Measurements from ENCODE around the gene PRKCE.

The PRKCE gene

DNA sequence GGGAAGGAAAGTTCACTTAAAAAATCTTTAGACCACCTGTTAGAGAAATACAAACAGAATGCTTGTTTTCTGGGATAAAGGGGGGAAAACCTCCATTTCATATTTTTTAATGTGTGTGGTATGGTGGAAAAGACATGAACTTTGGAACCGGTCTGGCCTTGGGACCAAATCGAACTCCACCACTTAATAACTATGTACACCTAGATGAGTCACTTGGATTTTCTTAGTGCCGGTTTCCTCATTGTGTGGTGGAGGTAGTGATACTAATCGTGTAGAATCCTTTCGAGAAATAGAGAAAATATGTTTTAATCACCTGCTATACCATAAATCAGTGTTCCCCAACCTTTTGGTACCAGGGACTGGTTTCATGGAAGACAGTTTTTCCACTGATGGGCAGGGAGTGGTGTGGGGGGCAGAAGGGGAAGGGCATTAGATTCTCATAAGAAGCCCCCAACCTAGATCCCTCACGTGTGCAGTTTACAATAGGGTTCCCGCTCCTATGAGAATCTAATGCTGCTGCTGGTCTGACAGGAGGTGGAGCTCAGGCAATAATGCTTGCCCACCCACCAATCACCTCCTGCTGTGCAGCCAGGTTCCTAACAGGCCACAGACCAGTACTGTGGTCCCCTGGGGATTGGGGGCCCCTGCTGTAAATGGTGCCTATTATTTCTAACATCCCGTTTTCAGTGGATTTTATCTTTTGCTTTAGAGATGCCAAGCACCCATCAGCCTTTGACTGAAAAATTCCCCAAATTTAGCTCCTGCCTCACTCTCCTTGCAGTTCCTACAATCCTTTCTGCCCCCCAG lies 308.8 kb downstream of the PRKCE start:
- DNase-seq (ENCODE audit: low read depth in 2 of 2), result no peak

- DNase-seq (ENCODE audit: low read depth in 2 of 2), result no peak
Observed at GRCh38 chr2:45962177-45962921, 310.9 kb downstream of the PRKCE start.

- DNase-seq (ENCODE audit: low read depth in 2 of 2), result no peak
Observed at GRCh38 chr2:45963816-45964215, 312.3 kb downstream of the PRKCE start.

DNA sequence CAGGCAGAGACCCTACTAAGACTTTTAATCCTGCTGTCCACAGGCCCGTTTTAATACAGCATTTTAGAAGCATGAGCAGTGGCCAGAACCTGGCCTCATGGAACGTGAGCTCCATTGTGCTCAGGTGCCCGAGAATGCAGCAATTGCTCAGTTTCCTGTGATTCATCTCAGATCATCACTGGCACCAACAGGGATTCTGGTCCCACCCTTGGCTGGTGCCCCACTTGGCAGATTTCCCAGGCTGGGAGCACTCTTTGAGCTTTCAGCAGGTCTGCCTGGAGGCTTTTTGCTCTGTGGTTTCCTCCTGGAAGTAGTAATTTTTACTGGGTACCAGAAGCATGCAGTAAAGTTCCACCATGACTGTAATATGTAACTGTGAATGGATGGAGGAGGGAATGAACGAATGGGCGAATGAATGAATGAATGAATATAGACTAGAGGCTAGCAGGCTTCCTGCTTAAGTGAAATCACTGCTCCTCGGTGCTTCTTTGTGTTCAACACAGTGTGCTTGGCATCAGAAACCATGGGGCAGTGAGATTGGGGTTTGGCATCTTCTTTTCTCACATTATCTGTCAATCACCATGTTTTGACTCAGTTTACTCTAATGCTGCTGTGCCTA lies 312.9 kb downstream of the PRKCE start:
- DNase-seq (ENCODE audit: low read depth in 2 of 2), result no peak

GRCh38 chr2:45964906-45965305 lies 313.4 kb downstream of the PRKCE start:
- DNase-seq (ENCODE audit: low read depth in 2 of 2), result no peak

- no peak for DNase-seq (ENCODE audit: low read depth in 2 of 2)
Observed at GRCh38 chr2:45965871-45966498, 314.5 kb downstream of the PRKCE start.

DNA sequence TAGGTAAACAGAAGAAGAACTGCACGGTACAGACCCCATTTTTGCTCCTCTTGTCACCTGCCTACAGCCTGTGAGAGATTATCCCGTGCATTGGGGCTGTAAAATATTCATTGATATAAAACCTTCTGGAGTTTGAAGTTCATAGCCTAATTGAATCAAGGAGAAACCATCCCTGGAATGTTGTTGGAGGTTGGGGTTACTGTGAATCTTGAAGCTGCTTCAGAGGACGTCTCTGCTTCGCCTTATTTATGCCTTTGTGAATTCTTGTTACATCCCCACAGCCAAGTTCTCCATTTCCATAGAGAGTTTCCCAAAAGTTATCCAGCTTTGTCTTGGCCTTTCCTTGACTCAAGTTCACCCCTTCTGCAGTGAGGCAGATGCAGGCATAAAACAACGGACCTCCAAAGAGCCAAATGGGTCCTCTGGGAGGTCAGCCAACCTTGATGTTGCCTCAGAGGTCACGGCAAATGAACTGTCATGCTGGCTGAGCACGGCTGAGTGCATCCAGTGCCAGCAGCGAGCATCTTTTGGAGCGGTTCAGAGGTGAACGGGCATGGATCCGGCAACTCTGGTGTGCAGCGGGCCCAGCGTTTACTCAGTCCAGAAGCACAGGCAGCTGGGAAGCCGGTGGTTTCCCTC lies 317.6 kb downstream of the PRKCE start:
- no peak for DNase-seq (ENCODE audit: low read depth in 2 of 2)

- no peak for DNase-seq (ENCODE audit: low read depth in 2 of 2)
Observed at GRCh38 chr2:45973426-45973825, 322.0 kb downstream of the PRKCE start.

DNA sequence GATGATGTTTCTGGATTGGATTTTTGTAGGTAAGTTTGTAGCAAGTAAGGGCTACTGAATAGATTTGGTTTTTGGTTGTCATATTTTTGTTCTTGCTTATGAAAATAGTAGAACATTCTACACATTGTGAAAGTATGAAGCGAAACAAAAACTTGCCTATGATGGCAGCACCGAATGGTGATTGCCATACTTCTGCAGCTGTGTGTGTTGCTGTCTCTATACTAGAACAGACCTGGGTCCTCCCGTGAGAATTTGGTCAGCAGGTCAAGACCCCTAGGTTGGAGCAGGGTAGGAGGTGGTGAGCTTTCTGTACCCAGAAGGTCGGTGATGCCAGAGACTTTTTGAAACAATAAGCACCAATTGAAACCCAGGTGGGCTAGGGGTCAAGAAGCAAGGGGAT lies 322.6 kb downstream of the PRKCE start:
- no peak for DNase-seq (ENCODE audit: low read depth in 2 of 2)

DNA sequence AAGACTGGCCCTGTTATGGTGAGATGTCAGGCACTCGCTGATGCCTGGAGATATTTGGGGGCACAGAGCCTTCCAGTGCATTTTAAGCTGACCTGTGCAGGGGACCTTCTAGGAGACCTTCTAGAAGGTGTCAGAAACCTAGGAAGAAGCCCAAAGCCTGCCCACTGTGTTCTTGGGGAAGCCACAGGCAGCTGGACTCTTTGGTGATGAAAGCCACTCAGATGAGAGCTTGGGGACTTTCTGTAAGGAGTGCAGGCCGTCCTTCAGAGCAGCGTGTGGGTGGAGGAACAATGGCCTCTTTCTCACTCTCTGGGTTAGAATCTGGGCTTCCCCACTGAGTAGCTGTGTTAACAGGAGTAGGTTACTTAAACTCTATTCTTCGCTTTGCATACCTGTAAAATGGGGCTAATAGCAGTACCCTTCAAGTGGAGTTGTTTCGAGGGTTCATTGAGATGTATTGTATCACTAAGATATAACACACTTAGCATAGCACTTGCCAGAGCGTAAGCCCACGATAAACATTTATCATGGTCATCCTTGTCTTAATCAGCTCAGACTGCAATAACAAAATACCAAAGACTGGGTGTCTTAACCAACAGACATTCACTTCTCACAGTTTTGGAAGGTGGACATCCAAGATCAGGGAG lies 323.4 kb downstream of the PRKCE start:
- DNase-seq (ENCODE audit: low read depth in 2 of 2), result no peak

DNA sequence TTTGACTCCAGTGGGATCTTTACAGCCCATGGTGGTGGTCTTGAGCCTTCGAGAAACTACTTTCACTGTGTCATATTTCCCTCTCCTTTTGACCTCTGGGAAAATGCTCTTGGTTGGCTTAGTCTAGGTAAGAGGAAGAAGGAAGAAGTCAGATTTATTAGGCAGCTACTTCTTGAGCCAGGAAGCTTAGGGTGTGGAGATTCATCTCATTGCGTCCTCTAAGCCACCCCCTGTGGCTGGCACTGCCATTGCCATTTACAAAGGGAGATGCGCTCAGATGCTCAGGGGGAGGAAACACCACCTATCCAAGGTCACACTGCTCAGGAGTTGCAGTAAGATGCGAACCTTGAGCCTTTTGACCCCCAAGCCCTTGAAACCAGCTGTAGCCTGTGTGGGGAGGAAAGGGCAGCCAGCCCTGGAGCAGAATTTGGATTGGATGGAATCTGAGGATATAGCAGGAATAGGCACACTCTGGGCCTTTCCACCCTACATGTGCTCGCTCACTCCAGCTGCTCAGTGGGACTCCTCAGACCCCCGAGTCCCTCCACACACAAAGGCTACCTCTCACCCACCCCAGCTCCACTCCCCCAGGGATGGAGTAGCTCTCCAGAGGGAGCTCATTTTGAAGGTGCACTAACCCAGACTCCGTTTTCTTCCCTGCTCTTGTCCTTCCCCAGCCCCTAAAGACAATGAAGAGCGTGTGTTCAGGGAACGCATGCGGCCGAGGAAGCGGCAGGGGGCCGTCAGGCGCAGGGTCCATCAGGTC lies 324.5 kb downstream of the PRKCE start:
- no peak for DNase-seq (ENCODE audit: low read depth in 2 of 2)

DNA sequence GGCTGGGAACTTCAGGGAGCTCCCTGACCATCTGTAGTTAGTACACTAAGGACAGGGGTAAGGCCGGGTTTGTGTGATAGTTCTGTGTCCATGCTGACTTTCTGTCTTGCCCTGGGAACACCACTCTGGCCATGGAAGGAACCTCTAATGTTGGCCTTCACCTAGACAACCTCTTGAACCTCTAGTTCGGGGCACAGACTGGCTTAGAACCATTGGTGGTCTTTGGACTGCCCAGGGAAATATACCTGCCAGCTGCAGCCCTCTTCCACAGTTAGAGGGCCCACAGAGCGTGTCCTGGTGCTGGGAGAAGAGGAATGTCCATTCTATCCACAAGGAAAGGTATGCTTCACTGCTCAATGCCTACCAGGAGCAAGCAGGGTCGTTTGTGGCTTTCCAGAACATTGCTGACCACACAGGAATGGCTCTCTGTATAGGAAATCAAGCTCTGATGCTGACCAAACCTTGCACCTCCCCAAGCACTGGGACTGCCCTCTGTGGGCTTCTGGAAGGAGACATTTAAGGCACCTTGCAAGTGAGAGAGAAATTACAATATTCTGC lies 326.9 kb downstream of the PRKCE start:
- no peak for DNase-seq (ENCODE audit: low read depth in 2 of 2)

GRCh38 chr2:45979065-45979464 lies 327.6 kb downstream of the PRKCE start:
- DNase-seq (ENCODE audit: low read depth in 2 of 2), result no peak

DNA sequence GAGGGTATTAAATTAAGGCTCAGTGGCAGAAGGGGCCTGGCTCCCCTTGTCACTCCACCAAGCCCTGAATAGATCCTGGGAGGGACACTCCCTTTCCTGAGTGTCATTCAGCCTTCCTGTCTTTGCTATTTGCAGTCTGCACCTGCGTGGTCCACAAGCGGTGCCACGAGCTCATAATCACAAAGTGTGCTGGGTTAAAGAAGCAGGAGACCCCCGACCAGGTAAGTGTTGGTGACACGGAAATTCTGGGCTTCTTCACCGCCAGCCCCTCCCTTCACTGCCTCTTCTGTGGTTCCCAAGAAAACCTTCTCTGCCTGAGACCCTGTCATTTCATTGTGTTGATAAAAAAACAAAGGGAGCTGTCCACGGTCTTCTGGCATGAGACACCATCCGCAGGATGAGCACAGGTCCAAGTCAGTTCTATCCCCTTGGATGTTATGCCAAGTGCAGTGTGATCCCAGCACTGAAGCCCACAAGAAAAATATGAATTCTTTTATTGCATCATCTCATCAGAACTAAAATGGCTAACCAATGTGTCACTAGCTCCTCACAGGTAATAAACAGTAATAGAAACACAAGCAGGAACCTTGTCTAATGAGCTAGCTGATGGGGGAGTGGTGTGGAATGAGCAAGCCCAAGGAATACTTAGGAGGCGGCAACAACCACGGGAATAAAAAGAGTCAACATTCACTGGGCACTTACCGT lies 328.8 kb downstream of the PRKCE start:
- DNase-seq (ENCODE audit: low read depth in 2 of 2), result no peak

DNA sequence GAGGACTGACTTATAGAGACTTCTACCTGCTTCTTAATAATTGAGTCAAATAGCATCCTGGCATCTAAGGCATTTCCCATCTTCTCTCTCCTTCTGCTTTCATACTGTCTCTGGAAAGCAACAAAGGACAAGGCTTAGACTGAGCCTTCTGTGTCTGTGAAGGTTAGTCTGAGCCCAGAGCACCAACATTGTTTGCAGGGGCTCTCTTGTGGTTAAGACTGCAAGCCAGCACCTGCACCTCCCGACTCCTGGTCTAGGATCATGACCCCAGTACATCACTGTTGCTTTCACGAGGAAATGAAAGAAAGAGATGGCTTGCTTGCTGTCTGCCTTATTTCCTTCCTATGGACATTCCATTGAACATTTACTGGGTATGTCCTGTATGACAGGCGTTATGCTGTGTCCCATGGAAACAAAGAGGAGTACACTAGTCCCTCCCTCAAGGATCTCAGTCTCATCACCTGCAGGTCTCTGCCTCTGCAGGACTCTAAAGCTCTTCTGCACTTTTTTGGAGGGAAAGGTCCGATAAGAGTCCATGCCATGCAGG lies 330.0 kb downstream of the PRKCE start:
- DNase-seq (ENCODE audit: low read depth in 2 of 2), result no peak

GRCh38 chr2:45982096-45982495 lies 330.6 kb downstream of the PRKCE start:
- DNase-seq (ENCODE audit: low read depth in 2 of 2), result no peak

- DNase-seq (ENCODE audit: low read depth in 2 of 2), result no peak
Observed at GRCh38 chr2:45983213-45983612, 331.7 kb downstream of the PRKCE start.

DNA sequence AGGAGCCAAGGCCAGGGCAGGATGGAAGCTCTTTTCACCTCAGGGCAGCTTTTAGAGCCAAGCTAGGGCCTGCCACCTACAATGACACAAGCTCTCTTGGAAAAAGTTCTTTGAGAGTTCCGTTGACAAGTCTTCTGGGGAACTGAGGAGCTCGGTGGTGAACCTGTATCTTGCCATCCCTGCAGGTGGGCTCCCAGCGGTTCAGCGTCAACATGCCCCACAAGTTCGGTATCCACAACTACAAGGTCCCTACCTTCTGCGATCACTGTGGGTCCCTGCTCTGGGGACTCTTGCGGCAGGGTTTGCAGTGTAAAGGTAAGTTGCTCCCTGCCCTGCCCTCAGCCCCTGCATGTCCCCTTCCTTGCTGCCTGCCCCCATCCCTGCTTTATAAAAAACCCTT lies 332.9 kb downstream of the PRKCE start:
- no peak for DNase-seq (ENCODE audit: low read depth in 2 of 2)

DNA sequence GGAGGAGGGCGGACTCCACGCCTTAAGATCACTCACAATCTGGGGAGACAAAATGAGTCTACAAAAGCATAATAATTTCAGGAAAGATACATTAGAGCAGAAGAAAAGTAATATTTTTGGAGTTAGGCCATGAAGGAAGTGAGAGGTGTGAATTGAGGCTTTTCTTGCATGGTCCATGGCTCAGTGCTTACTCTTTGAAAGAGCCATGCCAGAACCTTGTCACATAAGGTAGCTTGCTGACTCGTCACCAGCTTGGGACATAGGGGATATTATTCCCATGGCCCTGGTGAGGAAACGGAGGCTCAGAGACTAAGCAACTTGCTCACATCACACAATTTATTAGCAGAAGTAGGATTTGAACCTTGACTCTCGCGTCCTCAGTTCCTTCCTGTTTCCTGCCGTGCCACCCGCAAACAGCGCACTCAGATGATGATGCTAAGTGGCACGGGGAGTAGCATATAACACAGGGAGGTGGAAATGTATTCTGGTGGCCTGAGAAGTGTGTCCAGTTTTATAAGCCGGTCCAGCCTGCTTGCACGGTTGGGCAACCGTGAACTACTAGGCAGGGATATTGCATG lies 333.5 kb downstream of the PRKCE start:
- DNase-seq (ENCODE audit: low read depth in 2 of 2), result no peak
